ENCODE results near the gene ADCY2.

Gene ADCY2

GRCh38 chr5:7827610-7828009 is 431.7 kb downstream of the ADCY2 start:
- FAIRE-seq (no peak), DNase-seq (ENCODE audit: insufficient read length) (no peak)
- TF ChIP-seq POLR2A (IDR thresholded peaks at IDR 0.05; ENCODE audit: low read depth, low read length) (no peak), POLR2AphosphoS5 (IDR thresholded peaks at IDR 0.05; ENCODE audit: low read depth, low read length) (no peak), TAF1 (IDR thresholded peaks at IDR 0.05; ENCODE audit: borderline replicate concordance, low read depth, low read length) (no peak)

DNA sequence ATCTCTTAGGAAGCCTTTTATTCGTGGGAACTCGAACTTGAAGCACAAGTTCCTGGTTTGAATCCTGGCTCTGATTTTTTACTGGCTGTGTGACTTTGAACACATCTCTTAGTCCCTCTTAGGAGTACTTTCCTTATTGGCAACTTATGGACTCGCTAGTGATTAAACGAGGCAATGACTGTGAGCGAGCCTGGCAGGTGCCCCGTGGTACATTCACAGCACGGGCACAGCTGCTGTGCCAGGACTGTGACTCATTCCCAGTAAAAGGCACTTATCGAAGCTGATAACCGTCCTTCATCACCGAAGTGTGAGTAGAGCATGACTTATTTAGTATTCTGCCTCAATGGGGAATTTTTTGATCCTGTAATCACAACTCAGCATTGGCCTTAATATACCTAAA is 432.3 kb downstream of the ADCY2 start:
- DNase-seq (ENCODE audit: insufficient read length) = no peak
- FAIRE-seq = no peak
- TF ChIP-seq TAF1 (IDR thresholded peaks at IDR 0.05; ENCODE audit: borderline replicate concordance, low read depth, low read length) (no peak), POLR2A (IDR thresholded peaks at IDR 0.05; ENCODE audit: low read depth, low read length) (no peak), POLR2AphosphoS5 (IDR thresholded peaks at IDR 0.05; ENCODE audit: low read depth, low read length) (no peak)

DNA sequence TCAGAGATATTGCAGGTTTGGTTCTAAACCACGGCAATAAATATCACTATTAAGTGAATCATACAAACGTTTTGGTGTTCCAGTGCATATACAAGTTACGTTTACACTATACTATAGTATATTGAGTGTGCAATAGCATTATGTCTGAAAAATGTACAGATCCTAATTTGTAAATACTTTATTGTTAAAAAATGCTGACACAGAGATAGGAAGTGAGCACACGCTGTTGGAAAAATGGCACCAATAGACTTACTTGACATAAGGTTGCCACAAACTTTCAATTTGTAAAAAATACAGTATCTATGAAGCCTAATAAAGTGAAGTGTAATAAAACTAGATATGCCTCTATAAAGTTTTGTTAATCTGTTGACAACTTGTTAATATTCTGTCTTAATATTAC is 439.0 kb downstream of the ADCY2 start:
- FAIRE-seq (no peak), DNase-seq (ENCODE audit: insufficient read length) (no peak)

DNA sequence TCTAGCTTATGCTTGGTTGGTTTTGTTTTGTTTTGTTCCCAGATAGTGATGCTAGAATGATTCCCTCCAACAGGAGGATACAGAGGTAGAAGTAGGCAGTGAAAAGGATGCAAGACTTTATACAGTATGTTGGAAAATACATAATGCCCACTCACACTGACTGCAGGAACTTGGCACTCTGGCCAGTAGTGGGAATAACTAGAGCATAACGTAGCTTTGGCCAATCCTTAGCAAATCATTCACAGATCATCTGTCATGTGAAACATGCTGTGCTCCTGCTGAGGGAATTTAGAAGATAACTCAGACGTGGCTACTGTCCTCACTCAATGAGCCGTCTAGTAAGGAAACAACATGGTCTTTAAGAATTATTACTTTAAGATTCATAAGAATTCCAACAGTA is 441.5 kb downstream of the ADCY2 start:
- TF ChIP-seq POLR2A (IDR thresholded peaks at IDR 0.05; ENCODE audit: low read depth, low read length) (no peak), TAF1 (IDR thresholded peaks at IDR 0.05; ENCODE audit: borderline replicate concordance, low read depth, low read length) (no peak), POLR2AphosphoS5 (IDR thresholded peaks at IDR 0.05; ENCODE audit: low read depth, low read length) (no peak)
- DNase-seq (ENCODE audit: insufficient read length) (no peak), FAIRE-seq (no peak)

More for the DNA sequence above, 439.0 kb downstream of the ADCY2 start:
- no peak for TF ChIP-seq POLR2AphosphoS5 (IDR thresholded peaks at IDR 0.05; ENCODE audit: low read depth, low read length)
- TF ChIP-seq TAF1 (IDR thresholded peaks at IDR 0.05; ENCODE audit: borderline replicate concordance, low read depth, low read length) = no peak
- TF ChIP-seq POLR2A (IDR thresholded peaks at IDR 0.05; ENCODE audit: low read depth, low read length) = no peak

DNA sequence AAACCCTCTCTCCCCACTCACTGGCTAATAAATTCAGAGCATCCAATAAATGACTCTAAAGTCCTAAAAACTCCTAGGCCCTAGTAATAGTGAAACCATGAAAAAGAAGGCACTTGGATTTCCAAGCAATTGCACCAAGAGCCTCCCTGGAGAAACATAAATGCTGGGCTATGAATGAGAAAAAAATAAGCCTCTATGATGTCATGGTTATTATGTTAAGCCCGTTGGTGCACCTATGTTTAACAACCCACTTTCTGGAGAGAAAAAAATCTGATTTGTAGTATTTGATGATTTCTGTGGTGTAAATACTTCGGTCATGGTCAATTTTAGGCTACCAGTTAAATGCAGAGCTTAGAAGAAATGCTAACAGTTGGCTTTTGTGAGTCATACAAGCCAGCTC is 446.6 kb downstream of the ADCY2 start:
- TF ChIP-seq POLR2AphosphoS5 (IDR thresholded peaks at IDR 0.05; ENCODE audit: low read depth, low read length) (no peak), TAF1 (IDR thresholded peaks at IDR 0.05; ENCODE audit: borderline replicate concordance, low read depth, low read length) (no peak), POLR2A (IDR thresholded peaks at IDR 0.05; ENCODE audit: low read depth, low read length) (no peak)
- DNase-seq (ENCODE audit: insufficient read length) (no peak), FAIRE-seq (no peak)

GRCh38 chr5:7844901-7845300 is 449.0 kb downstream of the ADCY2 start:
- FAIRE-seq = no peak

GRCh38 chr5:7845557-7845956 is 449.6 kb downstream of the ADCY2 start:
- DNase-seq (ENCODE audit: insufficient read length) = no peak
- no peak for FAIRE-seq
- TF ChIP-seq POLR2AphosphoS5 (IDR thresholded peaks at IDR 0.05; ENCODE audit: low read depth, low read length) = no peak
- TF ChIP-seq TAF1 (IDR thresholded peaks at IDR 0.05; ENCODE audit: borderline replicate concordance, low read depth, low read length) = no peak

More at GRCh38 chr5:7844901-7845300, 449.0 kb downstream of the ADCY2 start:
- no peak for DNase-seq (ENCODE audit: insufficient read length)
- TF ChIP-seq TAF1 (IDR thresholded peaks at IDR 0.05; ENCODE audit: borderline replicate concordance, low read depth, low read length) = no peak
- TF ChIP-seq POLR2A (IDR thresholded peaks at IDR 0.05; ENCODE audit: low read depth, low read length) = no peak
- no peak for TF ChIP-seq POLR2AphosphoS5 (IDR thresholded peaks at IDR 0.05; ENCODE audit: low read depth, low read length)

DNA sequence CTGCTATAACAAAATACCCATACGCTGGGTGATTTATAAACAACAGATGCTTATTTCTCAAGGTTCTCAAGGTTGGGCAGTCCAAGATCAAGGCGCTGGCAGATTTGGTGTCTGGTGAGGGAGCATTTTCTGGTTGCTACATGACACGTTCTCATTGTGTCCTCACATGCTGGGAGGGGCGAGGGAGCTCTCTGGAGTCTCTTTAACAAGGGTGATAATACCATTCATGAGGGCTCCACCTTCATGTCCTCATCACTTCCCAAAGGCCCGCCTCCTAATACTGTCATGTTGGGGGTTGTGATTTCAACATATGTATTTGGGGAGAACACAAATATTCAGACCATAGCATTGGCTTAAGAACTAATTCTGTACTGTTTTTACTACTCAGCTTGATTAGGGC is 450.4 kb downstream of the ADCY2 start:
- DNase-seq (ENCODE audit: insufficient read length) (no peak), FAIRE-seq (no peak)
- TF ChIP-seq POLR2AphosphoS5 (IDR thresholded peaks at IDR 0.05; ENCODE audit: low read depth, low read length) (no peak), TAF1 (IDR thresholded peaks at IDR 0.05; ENCODE audit: borderline replicate concordance, low read depth, low read length) (no peak), POLR2A (IDR thresholded peaks at IDR 0.05; ENCODE audit: low read depth, low read length) (no peak)

DNA sequence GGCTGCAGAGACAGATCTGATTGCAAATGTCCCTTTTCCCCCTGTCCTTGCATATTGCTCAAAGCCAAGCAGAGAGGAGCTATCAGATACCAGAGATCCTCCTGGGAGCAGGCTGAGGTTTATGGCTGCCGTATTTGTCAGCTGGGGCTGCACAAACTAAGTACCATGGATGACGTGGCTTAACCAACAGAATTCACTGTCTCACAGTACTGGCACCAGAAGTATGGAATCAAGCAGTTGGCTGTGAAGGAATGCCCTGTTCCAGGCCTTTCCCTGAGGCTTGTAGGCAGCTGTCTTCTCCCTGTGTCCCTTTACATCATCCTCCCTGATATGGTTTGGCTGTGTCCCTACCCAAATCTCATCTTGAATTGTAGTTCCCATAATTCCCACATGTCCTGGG is 452.4 kb downstream of the ADCY2 start:
- DNase-seq (ENCODE audit: insufficient read length) (no peak), FAIRE-seq (no peak)
- no peak for TF ChIP-seq POLR2AphosphoS5 (IDR thresholded peaks at IDR 0.05; ENCODE audit: low read depth, low read length)
- TF ChIP-seq TAF1 (IDR thresholded peaks at IDR 0.05; ENCODE audit: borderline replicate concordance, low read depth, low read length) = no peak
- TF ChIP-seq POLR2A (IDR thresholded peaks at IDR 0.05; ENCODE audit: low read depth, low read length) = no peak

DNA sequence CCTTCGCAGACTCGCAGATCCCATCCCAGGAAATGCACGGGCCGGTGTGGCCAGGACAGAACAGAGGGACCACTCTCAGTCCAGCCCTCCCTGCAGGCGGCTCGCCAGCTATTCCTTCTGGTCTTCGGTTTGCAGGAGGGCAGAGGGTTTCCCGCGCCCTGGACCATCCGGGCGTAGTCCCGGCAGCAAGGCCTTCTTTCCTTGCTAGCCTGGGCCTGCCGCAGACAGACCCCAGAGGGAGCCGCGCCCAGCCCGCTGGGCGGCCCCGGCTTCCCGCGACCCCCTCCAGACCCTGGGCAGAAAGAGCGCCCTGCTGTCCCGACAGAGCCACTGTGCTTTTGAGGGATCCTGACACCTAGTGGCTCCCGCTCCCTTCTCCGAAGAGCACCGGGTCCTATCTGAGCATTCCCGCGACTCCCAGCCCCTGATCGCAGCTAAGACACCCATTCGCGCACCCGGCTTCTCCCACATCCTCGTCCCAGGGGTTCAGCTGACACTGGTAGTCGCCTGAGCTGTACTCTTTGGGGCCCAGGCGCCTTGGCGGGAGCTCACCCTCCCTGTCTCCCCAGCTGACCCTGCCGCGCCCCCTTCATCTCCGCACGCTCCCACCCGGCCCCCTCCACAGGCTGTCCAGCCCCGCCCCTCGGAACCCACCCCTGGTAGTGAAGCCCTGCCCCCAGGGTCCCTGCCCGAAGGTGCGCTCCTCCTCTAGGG is 453.9 kb downstream of the ADCY2 start:
- TF ChIP-seq POLR2AphosphoS5 (IDR thresholded peaks at IDR 0.05; ENCODE audit: low read depth, low read length) (no peak), POLR2A (IDR thresholded peaks at IDR 0.05; ENCODE audit: low read depth, low read length) (no peak), TAF1 (IDR thresholded peaks at IDR 0.05; ENCODE audit: borderline replicate concordance, low read depth, low read length) (no peak)
- FAIRE-seq (no peak), DNase-seq (ENCODE audit: insufficient read length) (no peak)

GRCh38 chr5:7850395-7851239 is 454.7 kb downstream of the ADCY2 start, which contains the start of gene CFAP90:
Gene CFAP90, minus strand, starts transcription at chr5:7851133. Its CDS starts 112 bp downstream, at chr5:7851021.
- DNase-seq (ENCODE audit: insufficient read length) (no peak), FAIRE-seq (no peak)
- TF ChIP-seq POLR2AphosphoS5 (IDR thresholded peaks at IDR 0.05; ENCODE audit: low read depth, low read length) (no peak), POLR2A (IDR thresholded peaks at IDR 0.05; ENCODE audit: low read depth, low read length) (no peak), TAF1 (IDR thresholded peaks at IDR 0.05; ENCODE audit: borderline replicate concordance, low read depth, low read length) (no peak)

DNA sequence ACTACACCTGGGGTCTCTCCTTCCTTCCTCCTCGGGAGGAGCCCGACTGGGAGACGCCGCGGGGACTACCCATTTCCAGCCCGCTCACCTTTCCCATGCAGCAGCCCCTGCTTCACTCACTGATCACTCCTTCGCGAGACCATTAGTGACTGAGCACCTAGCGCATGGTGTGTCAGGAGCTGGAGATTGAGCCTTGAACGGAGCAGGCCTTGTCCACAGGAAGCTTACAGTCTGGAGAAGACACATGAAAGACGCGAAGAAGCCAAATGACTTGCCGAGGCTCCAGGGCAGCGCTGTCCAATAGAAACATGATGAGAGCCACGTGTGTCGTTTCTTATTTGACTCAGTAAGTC is 455.3 kb downstream of the ADCY2 start:
- TF ChIP-seq POLR2A (IDR thresholded peaks at IDR 0.05; ENCODE audit: low read depth, low read length) (no peak), POLR2AphosphoS5 (IDR thresholded peaks at IDR 0.05; ENCODE audit: low read depth, low read length) (no peak), TAF1 (IDR thresholded peaks at IDR 0.05; ENCODE audit: borderline replicate concordance, low read depth, low read length) (no peak)
- no peak for FAIRE-seq

More for the DNA sequence above, 455.3 kb downstream of the ADCY2 start:
- no peak for DNase-seq (ENCODE audit: insufficient read length)

All from GM12892 (cell line).